SK-N-SH (cell line): ENCODE results near the gene FAM131B. TPM values are rescaled to one million over a fixed set of nuclear protein-coding genes. Genes with fewer than 3 reads are reported as not detected.
"Not testable (repeated sequence)": the region's sequence is repeated elsewhere in the genome, so short reads cannot be mapped to it uniquely, and the experiment has no call there.

Experiments used
- CTCF ChIA-PET: fragments of 300-600, 350-600 bp; formaldehyde crosslinking; extraction: SDS; loops from one replicate; lab custom pipeline; 2021; lab: Yijun Ruan, JAX
- POLR2A ChIA-PET: fragments of 350-600 bp; sonication (Branson Sonifier 250); formaldehyde crosslinking; extraction: SDS; loops from one replicate; lab custom pipeline; 2020; ENCODE audit warnings: antibody characterized with exemption, inconsistent platforms; lab: Yijun Ruan, JAX
- DNase-seq: peaks from one replicate; pipeline ENCODE4 v3.0.0; 2012
- H2AFZ ChIP-seq: fragments of 200-600 bp; sonication (generic); 2 replicates; pipeline ENCODE4 v1.8.1; 2016; ENCODE audit warnings: antibody characterized with exemption, mild to moderate bottlenecking, low read depth
- H3F3A ChIP-seq: fragments of 200-600 bp; sonication (generic); replicated peaks from 2 replicates; pipeline ENCODE3; 2016; ENCODE audit warnings: antibody characterized with exemption, mild to moderate bottlenecking; ENCODE audit not compliant: insufficient read depth
- H3K27ac ChIP-seq, 2 experiments: fragments of 200-500 bp in 1 of 2; fragments of 200-600 bp in 1 of 2; sonication (Bioruptor generic) in 1 of 2; sonication (generic), shearing (Covaris generic) in 1 of 2; 2 replicates each; pipeline versions ENCODE4 v1.5.1 to v1.6.1; 2014 to 2016; ENCODE audit warnings: low read depth in 2 of 2, inconsistent platforms in 1 of 2, low read length in 1 of 2, mild to moderate bottlenecking in 1 of 2, mixed read lengths in 1 of 2
- H3K27me3 ChIP-seq: fragments of 200-600 bp; sonication (generic), shearing (Covaris generic); 2 replicates; pipeline ENCODE4 v1.6.1; 2016; ENCODE audit warnings: mixed run types; ENCODE audit not compliant: insufficient read depth
- H3K36me3 ChIP-seq, 2 experiments: fragments of 200-500 bp in 1 of 2; fragments of 200-600 bp in 1 of 2; sonication (Bioruptor generic) in 1 of 2; sonication (generic) in 1 of 2; replicated peaks in 1 of 2; 2 replicates each; pipeline versions ENCODE3 to v1.5.1; 2014 to 2016; ENCODE audit warnings: low read length in 1 of 2, mild to moderate bottlenecking in 1 of 2; ENCODE audit not compliant: insufficient read depth in 2 of 2, control insufficient read depth in 1 of 2
- H3K4me1 ChIP-seq, 2 experiments: fragments of 200-500 bp in 1 of 2; fragments of 200-600 bp in 1 of 2; sonication (Bioruptor generic) in 1 of 2; sonication (generic), shearing (Covaris generic) in 1 of 2; 2 replicates each; pipeline versions ENCODE4 v1.5.1 to v1.6.1; 2014 to 2016; ENCODE audit warnings: low read depth in 1 of 2, low read length in 1 of 2, mixed run types in 1 of 2; ENCODE audit not compliant: insufficient read depth in 2 of 2, control insufficient read depth in 1 of 2
- H3K4me2 ChIP-seq: fragments of 200-600 bp; sonication (generic), shearing (Covaris generic); 2 replicates; pipeline ENCODE4 v1.6.1; 2017; ENCODE audit warnings: mixed run types
- H3K4me3 ChIP-seq, 2 experiments: fragments of 200-500 bp in 1 of 2; fragments of 200-600 bp in 1 of 2; sonication (Bioruptor generic) in 1 of 2; sonication (generic), shearing (Covaris generic) in 1 of 2; 2 replicates each; pipeline versions ENCODE4 v1.5.1 to v1.8.1; 2014 to 2016; ENCODE audit warnings: low read depth in 2 of 2, inconsistent platforms in 1 of 2, low read length in 1 of 2, mild to moderate bottlenecking in 1 of 2, mixed read lengths in 1 of 2, moderate library complexity in 1 of 2
- H3K79me2 ChIP-seq: fragments of 200-600 bp; sonication (generic); 2 replicates; pipeline ENCODE4 v1.8.1; 2017; ENCODE audit warnings: mild to moderate bottlenecking; ENCODE audit not compliant: insufficient read depth
- H3K9ac ChIP-seq: fragments of 200-600 bp; sonication (generic); 2 replicates; pipeline ENCODE4 v1.6.1; 2017; ENCODE audit warnings: mixed run types
- H3K9me2 ChIP-seq: fragments of 200-600 bp; sonication (generic); 2 replicates; pipeline ENCODE4 v1.6.1; 2017; ENCODE audit warnings: mixed run types
- H3K9me3 ChIP-seq: fragments of 200-600 bp; sonication (generic); 2 replicates; pipeline ENCODE4 v1.6.1; 2017; ENCODE audit warnings: mixed run types, mild to moderate bottlenecking, moderate library complexity
- H4K20me1 ChIP-seq: fragments of 200-600 bp; sonication (generic); 2 replicates; pipeline ENCODE4 v1.6.1; 2017; ENCODE audit warnings: mild to moderate bottlenecking, mixed run types; ENCODE audit not compliant: insufficient read depth
- CHD2 ChIP-seq: fragments of 150-350 bp; IDR thresholded peaks from 2 replicates; pipeline ENCODE4 v1.6.1; 2018; ENCODE audit warnings: low read length; ENCODE audit not compliant: partially characterized antibody
- ELF1 ChIP-seq: IDR thresholded peaks from 2 replicates; pipeline ENCODE4 v1.4.0; 2012
- EZH2phosphoT487 ChIP-seq: fragments of 200-600 bp; sonication (generic); IDR thresholded peaks from 2 replicates; pipeline ENCODE4 v1.6.1; 2017; ENCODE audit warnings: low read depth, mixed run types, mild to moderate bottlenecking, antibody characterized with exemption, moderate library complexity, borderline replicate concordance
- FOSL2 ChIP-seq: IDR thresholded peaks from 2 replicates; pipeline ENCODE4 v1.4.0; 2012; ENCODE audit warnings: low read depth, mild to moderate bottlenecking, moderate library complexity, borderline replicate concordance
- FOXJ3 ChIP-seq: sonication (generic); formaldehyde crosslinking; IDR thresholded peaks from 2 replicates; pipeline ENCODE4 v1.5.1; 2020; ENCODE audit warnings: mild to moderate bottlenecking, missing genetic modification reagents
- GATA2 ChIP-seq: sonication (generic); formaldehyde crosslinking; IDR thresholded peaks from 2 replicates; pipeline ENCODE4 v1.5.0; 2020; ENCODE audit warnings: mild to moderate bottlenecking, missing genetic modification reagents
- MXI1 ChIP-seq: IDR thresholded peaks from 2 replicates; pipeline ENCODE4 v1.6.1; 2012; ENCODE audit warnings: mild to moderate bottlenecking, low read depth, low read length, improper control_type of control experiment
- NRF1 ChIP-seq: IDR thresholded peaks from 2 replicates; pipeline ENCODE4 v1.6.1; 2012; ENCODE audit warnings: low read depth, mild to moderate bottlenecking, low read length
- RXRA ChIP-seq: IDR thresholded peaks from 2 replicates; pipeline ENCODE4 v1.4.0; 2012; ENCODE audit warnings: low read depth, mild to moderate bottlenecking, borderline replicate concordance
- SIN3A ChIP-seq: IDR thresholded peaks from 2 replicates; pipeline ENCODE4 v1.6.1; 2012; ENCODE audit warnings: low read depth, mild to moderate bottlenecking, low read length, moderate library complexity, borderline replicate concordance
- TAF1 ChIP-seq: IDR thresholded peaks from 2 replicates; pipeline ENCODE4 v1.6.1; 2012; ENCODE audit warnings: low read depth, mild to moderate bottlenecking, low read length, moderate library complexity, borderline replicate concordance
- WGBS: methylation state at CpG from one replicate; pipeline ENCODE4 v1.1.6; 2017; ENCODE audit warnings: low lambda C conversion rate; 5-methylcytosine and 5-hydroxymethylcytosine counted together
- polyA plus RNA-seq, 3 experiments: library from polyadenylated mRNA; depleted of rRNA; stranded (reverse); fragments of >200 nt; gene quantifications; 2 replicates each; pipeline ENCODE4 v1.2.3, GENCODE V29; 2012
- TF ChIP-seq, protein P1 (sequence below): IDR thresholded peaks from 2 replicates; pipeline ENCODE4 v1.6.1; 2012; ENCODE audit warnings: mild to moderate bottlenecking, low read depth, low read length, moderate library complexity
- TF ChIP-seq, protein P2 (sequence below): IDR thresholded peaks from 2 replicates; pipeline ENCODE4 v1.4.0; 2012; ENCODE audit warnings: low read depth
- TF ChIP-seq, protein P3 (sequence below): IDR thresholded peaks from 2 replicates; pipeline ENCODE4 v1.4.0; 2012; ENCODE audit warnings: low read depth, borderline replicate concordance
- TF ChIP-seq, protein P4 (sequence below): fragments of 150-350 bp; IDR thresholded peaks from 2 replicates; pipeline ENCODE4 v1.6.1; 2016; ENCODE audit warnings: mild to moderate bottlenecking, low read depth, low read length
- TF ChIP-seq, protein P5 (sequence below): fragments of 200-600 bp; sonication (generic); IDR thresholded peaks from 2 replicates; pipeline ENCODE4 v1.6.1; 2017; ENCODE audit warnings: antibody characterized with exemption, mild to moderate bottlenecking, moderate library complexity

Gene FAM131B
- polyA plus RNA-seq, 1 of the 3 experiments (the other 2 are of a cell fraction), result 43.6 TPM

DNA sequence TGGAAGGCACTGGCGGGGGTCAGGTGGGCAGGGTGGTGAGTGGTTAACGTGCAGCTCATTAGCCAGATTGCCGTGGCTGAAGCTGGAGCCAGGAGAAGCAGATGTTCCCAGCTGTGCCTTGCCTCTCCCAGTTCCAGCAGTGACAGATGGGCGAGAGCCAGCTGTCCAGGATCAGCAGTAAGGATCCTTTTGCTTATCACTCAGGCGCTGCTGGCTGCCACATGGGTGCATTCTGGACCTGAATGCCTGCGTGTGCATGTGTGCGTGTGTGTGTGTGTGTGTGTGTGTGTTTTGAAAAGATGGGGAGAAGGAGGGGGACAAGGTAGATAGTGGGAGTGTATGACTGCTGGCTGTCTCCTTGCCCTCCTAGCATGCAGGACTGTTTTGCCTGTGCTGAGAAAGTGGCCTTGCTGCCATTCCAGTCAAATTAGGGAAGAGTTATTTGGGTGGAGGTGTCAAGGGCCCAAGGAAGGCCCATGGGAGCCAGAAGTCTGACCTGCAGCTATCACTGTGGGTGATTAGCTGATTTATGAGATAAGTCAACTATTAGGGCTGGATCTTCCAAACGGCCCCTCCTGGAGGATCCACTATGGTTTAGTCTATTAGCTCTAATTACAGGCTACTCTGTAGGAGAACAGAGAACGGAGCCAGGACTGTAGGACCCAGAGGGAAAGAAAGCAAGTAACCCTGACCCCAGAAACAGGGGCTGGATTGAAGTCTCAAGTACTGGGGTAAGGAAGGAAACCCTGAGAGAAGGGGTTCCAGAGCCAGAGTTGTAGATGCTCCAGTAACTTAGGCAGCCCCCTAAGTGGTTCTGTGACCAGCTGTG is 42.9 kb upstream of the FAM131B start (continued):
- TF ChIP-seq, protein P1, sequence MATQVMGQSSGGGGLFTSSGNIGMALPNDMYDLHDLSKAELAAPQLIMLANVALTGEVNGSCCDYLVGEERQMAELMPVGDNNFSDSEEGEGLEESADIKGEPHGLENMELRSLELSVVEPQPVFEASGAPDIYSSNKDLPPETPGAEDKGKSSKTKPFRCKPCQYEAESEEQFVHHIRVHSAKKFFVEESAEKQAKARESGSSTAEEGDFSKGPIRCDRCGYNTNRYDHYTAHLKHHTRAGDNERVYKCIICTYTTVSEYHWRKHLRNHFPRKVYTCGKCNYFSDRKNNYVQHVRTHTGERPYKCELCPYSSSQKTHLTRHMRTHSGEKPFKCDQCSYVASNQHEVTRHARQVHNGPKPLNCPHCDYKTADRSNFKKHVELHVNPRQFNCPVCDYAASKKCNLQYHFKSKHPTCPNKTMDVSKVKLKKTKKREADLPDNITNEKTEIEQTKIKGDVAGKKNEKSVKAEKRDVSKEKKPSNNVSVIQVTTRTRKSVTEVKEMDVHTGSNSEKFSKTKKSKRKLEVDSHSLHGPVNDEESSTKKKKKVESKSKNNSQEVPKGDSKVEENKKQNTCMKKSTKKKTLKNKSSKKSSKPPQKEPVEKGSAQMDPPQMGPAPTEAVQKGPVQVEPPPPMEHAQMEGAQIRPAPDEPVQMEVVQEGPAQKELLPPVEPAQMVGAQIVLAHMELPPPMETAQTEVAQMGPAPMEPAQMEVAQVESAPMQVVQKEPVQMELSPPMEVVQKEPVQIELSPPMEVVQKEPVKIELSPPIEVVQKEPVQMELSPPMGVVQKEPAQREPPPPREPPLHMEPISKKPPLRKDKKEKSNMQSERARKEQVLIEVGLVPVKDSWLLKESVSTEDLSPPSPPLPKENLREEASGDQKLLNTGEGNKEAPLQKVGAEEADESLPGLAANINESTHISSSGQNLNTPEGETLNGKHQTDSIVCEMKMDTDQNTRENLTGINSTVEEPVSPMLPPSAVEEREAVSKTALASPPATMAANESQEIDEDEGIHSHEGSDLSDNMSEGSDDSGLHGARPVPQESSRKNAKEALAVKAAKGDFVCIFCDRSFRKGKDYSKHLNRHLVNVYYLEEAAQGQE, result no peak
- TF ChIP-seq GATA2 (CRISPR knock-in tag), result peak; percentile 46; the same call in 1 of the 2 replicates
- TF ChIP-seq, all 33 proteins: peak for 3

DNA sequence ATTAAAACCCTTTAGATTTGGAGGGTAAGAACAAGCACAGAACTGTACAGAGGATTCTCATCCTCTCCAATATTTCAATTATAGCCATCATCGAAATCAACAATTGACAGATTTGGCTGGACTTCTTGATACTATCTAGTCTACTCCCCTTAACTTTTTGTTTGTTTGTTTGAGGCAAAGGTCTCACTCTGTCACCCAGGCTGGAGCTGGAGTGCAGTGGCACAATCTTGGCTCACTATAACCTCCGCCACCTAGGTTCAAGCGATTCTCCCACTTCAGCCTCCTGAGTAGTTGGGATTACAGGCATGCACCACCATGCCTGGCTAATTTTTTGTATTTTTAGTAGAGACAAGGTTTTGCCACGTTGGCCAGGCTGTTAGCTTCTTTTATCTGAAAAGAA is 39.7 kb upstream of the FAM131B start:
- POLR2A ChIA-PET, H3K27ac ChIP-seq, H3F3A ChIP-seq, H3K36me3 ChIP-seq, H3K27me3 ChIP-seq, H3K4me2 ChIP-seq, H3K4me1 ChIP-seq, H3K9me2 ChIP-seq, H3K4me3 ChIP-seq, H4K20me1 ChIP-seq, H3K9ac ChIP-seq, H2AFZ ChIP-seq, H3K79me2 ChIP-seq, H3K9me3 ChIP-seq, DNase-seq: not testable (repeated sequence)
- WGBS, result 56% methylated on average over 4 of the region's 4 CpGs
- CTCF ChIA-PET, result interaction anchor here (0.8 to 8.8 kb wide), 6 partner anchors 8 to 162 kb away, joined by 3 to 68 read pairs (median 5); no protein-coding TSS in a partner anchor

DNA sequence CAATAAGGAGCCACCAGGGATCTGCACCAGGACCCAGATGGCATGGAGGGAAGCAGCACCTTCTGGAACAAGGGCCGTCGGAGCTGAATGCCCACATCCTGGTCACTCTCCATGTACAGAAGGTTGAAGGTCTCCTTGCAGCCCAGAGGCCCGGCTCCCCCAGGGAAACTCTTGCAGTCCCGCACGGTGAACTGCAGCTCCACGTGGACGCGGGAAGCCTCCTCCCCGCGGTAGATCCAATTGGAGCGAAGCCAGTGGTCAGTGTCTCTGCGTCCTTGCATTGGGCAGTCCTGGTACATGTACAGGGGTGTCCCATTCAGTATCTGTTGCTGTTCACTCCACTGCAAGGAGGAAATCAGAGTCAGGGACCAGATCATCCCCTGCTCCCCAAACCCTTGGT is 38.8 kb upstream of the FAM131B start:
- no peaks in the 10 kb centered on the region for H3K36me3 ChIP-seq
- H3K27ac ChIP-seq, result no peak overlapping the region
- no peak overlapping the region for H3K9ac ChIP-seq
- CTCF ChIA-PET, result interaction anchor here (0.8 to 1.9 kb wide), 2 partner anchors 19 to 21 kb away, joined by 3 to 7 read pairs; no protein-coding TSS in a partner anchor
- no peak overlapping the region for H2AFZ ChIP-seq
- no peak overlapping the region for H3K4me3 ChIP-seq
- H3F3A ChIP-seq, result peaks cover 2% of the 10 kb centered on the region
- no peaks in the 10 kb centered on the region for H3K9me3 ChIP-seq
- H4K20me1 ChIP-seq, result no peaks in the 10 kb centered on the region
- H3K9me2 ChIP-seq, result no peaks in the 10 kb centered on the region
- WGBS, result 70% methylated on average over 11 of the region's 12 CpGs
- H3K4me1 ChIP-seq, result peaks cover 0 to 4% of the 10 kb centered on the region in 2 experiments; a peak in 1 of 4 replicates
- TF ChIP-seq MXI1 (no peak), NRF1 (no peak), FOSL2 (no peak), SIN3A (no peak), CHD2 (no peak), RXRA (no peak), EZH2phosphoT487 (no peak), FOXJ3 (CRISPR knock-in tag) (no peak), TAF1 (no peak), ELF1 (no peak)
- TF ChIP-seq, protein P2, sequence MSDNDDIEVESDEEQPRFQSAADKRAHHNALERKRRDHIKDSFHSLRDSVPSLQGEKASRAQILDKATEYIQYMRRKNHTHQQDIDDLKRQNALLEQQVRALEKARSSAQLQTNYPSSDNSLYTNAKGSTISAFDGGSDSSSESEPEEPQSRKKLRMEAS, result no peak
- TF ChIP-seq, protein P3, sequence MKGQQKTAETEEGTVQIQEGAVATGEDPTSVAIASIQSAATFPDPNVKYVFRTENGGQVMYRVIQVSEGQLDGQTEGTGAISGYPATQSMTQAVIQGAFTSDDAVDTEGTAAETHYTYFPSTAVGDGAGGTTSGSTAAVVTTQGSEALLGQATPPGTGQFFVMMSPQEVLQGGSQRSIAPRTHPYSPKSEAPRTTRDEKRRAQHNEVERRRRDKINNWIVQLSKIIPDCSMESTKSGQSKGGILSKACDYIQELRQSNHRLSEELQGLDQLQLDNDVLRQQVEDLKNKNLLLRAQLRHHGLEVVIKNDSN, result no peak
- TF ChIP-seq, protein P4, sequence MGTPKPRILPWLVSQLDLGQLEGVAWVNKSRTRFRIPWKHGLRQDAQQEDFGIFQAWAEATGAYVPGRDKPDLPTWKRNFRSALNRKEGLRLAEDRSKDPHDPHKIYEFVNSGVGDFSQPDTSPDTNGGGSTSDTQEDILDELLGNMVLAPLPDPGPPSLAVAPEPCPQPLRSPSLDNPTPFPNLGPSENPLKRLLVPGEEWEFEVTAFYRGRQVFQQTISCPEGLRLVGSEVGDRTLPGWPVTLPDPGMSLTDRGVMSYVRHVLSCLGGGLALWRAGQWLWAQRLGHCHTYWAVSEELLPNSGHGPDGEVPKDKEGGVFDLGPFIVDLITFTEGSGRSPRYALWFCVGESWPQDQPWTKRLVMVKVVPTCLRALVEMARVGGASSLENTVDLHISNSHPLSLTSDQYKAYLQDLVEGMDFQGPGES, result no peak
- TF ChIP-seq, protein P5, sequence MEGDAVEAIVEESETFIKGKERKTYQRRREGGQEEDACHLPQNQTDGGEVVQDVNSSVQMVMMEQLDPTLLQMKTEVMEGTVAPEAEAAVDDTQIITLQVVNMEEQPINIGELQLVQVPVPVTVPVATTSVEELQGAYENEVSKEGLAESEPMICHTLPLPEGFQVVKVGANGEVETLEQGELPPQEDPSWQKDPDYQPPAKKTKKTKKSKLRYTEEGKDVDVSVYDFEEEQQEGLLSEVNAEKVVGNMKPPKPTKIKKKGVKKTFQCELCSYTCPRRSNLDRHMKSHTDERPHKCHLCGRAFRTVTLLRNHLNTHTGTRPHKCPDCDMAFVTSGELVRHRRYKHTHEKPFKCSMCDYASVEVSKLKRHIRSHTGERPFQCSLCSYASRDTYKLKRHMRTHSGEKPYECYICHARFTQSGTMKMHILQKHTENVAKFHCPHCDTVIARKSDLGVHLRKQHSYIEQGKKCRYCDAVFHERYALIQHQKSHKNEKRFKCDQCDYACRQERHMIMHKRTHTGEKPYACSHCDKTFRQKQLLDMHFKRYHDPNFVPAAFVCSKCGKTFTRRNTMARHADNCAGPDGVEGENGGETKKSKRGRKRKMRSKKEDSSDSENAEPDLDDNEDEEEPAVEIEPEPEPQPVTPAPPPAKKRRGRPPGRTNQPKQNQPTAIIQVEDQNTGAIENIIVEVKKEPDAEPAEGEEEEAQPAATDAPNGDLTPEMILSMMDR, result no peak
- no peak for DNase-seq
- no peak overlapping the region for H3K4me2 ChIP-seq
- H3K79me2 ChIP-seq, result no peaks in the 10 kb centered on the region
- POLR2A ChIA-PET, result no interaction called here
- no peaks in the 10 kb centered on the region for H3K27me3 ChIP-seq
